GM12878 (cell line): Measurements from ENCODE around the gene LGALS13. TPM values are rescaled to one million over a fixed set of nuclear protein-coding genes. Genes with fewer than 3 reads are reported as not detected.
A peak's percentile ranks its signal among the peaks of the same experiment; 100 is the strongest.

Experiments
- ATF7 ChIP-seq: fragments of 450-650 bp; IDR thresholded peaks from 2 replicates; pipeline ENCODE4 v1.6.1; 2016; ENCODE audit warnings: low read depth, mild to moderate bottlenecking
- CEBPB ChIP-seq, 2 experiments: fragments of 150-350 bp in 1 of 2; IDR thresholded peaks; 2 replicates each; pipeline ENCODE4 v1.6.1; 2012 to 2014; ENCODE audit warnings: low read depth in 2 of 2, low read length in 2 of 2, borderline replicate concordance in 1 of 2, inconsistent platforms in 1 of 2
- DPF2 ChIP-seq: fragments of 450-650 bp; IDR thresholded peaks from 2 replicates; pipeline ENCODE4 v1.6.1; 2017; ENCODE audit warnings: mild to moderate bottlenecking
- EZH2 ChIP-seq: IDR thresholded peaks from 2 replicates; pipeline ENCODE4 v1.6.1; 2012; ENCODE audit warnings: low read depth, mild to moderate bottlenecking, control low read depth, inconsistent platforms, low read length, borderline replicate concordance; ENCODE audit not compliant: control insufficient read depth
- FOXK2 ChIP-seq: fragments of 450-650 bp; IDR thresholded peaks from 2 replicates; pipeline ENCODE4 v1.6.1; 2017; ENCODE audit warnings: mild to moderate bottlenecking, moderate library complexity
- JUND ChIP-seq: IDR thresholded peaks from 2 replicates; pipeline ENCODE4 v1.6.1; 2012; ENCODE audit warnings: low read depth, mild to moderate bottlenecking, low read length, improper control_type of control experiment, moderate library complexity
- MAX ChIP-seq: IDR thresholded peaks from 2 replicates; pipeline ENCODE4 v1.6.1; 2012; ENCODE audit warnings: low read depth, low read length, improper control_type of control experiment
- MYC ChIP-seq: IDR thresholded peaks from 2 replicates; pipeline ENCODE4 v1.6.1; 2011; ENCODE audit warnings: mild to moderate bottlenecking, low read length, moderate library complexity, inconsistent platforms; ENCODE audit not compliant: insufficient read depth, insufficient replicate concordance, insufficient read length, severe bottlenecking
- NFYB ChIP-seq: IDR thresholded peaks from 2 replicates; pipeline ENCODE4 v1.6.1; 2011; ENCODE audit warnings: low read depth, mild to moderate bottlenecking, low read length, improper control_type of control experiment, moderate library complexity; ENCODE audit not compliant: insufficient read depth
- RB1 ChIP-seq: fragments of 450-650 bp; formaldehyde crosslinking; IDR thresholded peaks from 2 replicates; pipeline ENCODE4 v1.6.1; 2017; ENCODE audit warnings: mild to moderate bottlenecking, borderline replicate concordance
- RFX5 ChIP-seq: IDR thresholded peaks from 2 replicates; pipeline ENCODE4 v1.6.1; 2011; ENCODE audit warnings: low read depth, low read length, improper control_type of control experiment
- RUNX3 ChIP-seq: IDR thresholded peaks from 2 replicates; pipeline ENCODE4 v1.6.1; 2012; ENCODE audit warnings: low read length, inconsistent platforms
- USF2 ChIP-seq: IDR thresholded peaks from 2 replicates; pipeline ENCODE4 v1.6.1; 2011; ENCODE audit warnings: low read depth, low read length, improper control_type of control experiment, borderline replicate concordance
- YY1 ChIP-seq: IDR thresholded peaks from 2 replicates; pipeline ENCODE4 v1.6.1; 2011; ENCODE audit warnings: low read depth, mild to moderate bottlenecking, low read length
- ZBED1 ChIP-seq: IDR thresholded peaks from 2 replicates; pipeline ENCODE4 v1.6.1; 2016; ENCODE audit warnings: borderline replicate concordance
- polyA plus RNA-seq, 11 experiments: library from polyadenylated mRNA; depleted of rRNA in 4 of 11; unstranded in 6 of 11; stranded (reverse) in 5 of 11; fragments of >200 nt; fragmentation: Nextera tagmentation in 4 of 11; fragmentation: Illumina TruSeq in 1 of 11; extraction: Ambion mirVana in 4 of 11; extraction: Trizol in 1 of 11; gene quantifications; 1 replicate in 1 of 11; 2 replicates in 10 of 11; pipeline versions ENCODE4 v1.2.1 to v1.2.3, GENCODE V29; 2011 to 2016; ENCODE audit warnings: inconsistent platforms in 2 of 11, missing spikeins in 2 of 11, low read depth in 1 of 11
- total RNA-seq, 4 experiments: library from RNA; depleted of rRNA in 3 of 4; stranded (reverse); fragments of >200 nt in 3 of 4; fragmentation: Illumina TruSeq in 1 of 4; extraction: Trizol in 1 of 4; gene quantifications; 2 replicates each; pipeline versions ENCODE4 v1.2.1 to v1.2.3, GENCODE V29; 2013 to 2021
- TF ChIP-seq, protein P1 (sequence below): fragments of 150-350 bp; IDR thresholded peaks from 2 replicates; pipeline ENCODE4 v1.6.1; 2014; ENCODE audit warnings: mild to moderate bottlenecking, low read depth, low read length
- TF ChIP-seq, protein P2 (sequence below): IDR thresholded peaks from 2 replicates; pipeline ENCODE4 v1.6.1; 2011; ENCODE audit warnings: mild to moderate bottlenecking, low read depth, low read length, moderate library complexity; ENCODE audit not compliant: insufficient replicate concordance
- TF ChIP-seq, protein P3 (sequence below): fragments of 150-350 bp; IDR thresholded peaks from 2 replicates; pipeline ENCODE4 v1.6.1; 2016; ENCODE audit warnings: low read depth, low read length

The LGALS13 gene
- total and polyA plus RNA-seq, 10 of the 15 experiments (the other 5 are each of a cell fraction or from before 2014, with no cell fraction given): not detected

GRCh38 chr19:39557811-39558623, 44.3 kb upstream of the LGALS13 start (continued):
- TF ChIP-seq JUND: no peak
- TF ChIP-seq FOXK2: no peak
- no peak for TF ChIP-seq DPF2
- no peak for TF ChIP-seq USF2
- TF ChIP-seq RFX5: no peak
- TF ChIP-seq, protein P1, sequence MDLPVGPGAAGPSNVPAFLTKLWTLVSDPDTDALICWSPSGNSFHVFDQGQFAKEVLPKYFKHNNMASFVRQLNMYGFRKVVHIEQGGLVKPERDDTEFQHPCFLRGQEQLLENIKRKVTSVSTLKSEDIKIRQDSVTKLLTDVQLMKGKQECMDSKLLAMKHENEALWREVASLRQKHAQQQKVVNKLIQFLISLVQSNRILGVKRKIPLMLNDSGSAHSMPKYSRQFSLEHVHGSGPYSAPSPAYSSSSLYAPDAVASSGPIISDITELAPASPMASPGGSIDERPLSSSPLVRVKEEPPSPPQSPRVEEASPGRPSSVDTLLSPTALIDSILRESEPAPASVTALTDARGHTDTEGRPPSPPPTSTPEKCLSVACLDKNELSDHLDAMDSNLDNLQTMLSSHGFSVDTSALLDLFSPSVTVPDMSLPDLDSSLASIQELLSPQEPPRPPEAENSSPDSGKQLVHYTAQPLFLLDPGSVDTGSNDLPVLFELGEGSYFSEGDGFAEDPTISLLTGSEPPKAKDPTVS: no peak
- TF ChIP-seq ATF7: peak; percentile 66; the same call in 1 of the 2 replicates
- TF ChIP-seq CEBPB (IDR thresholded peaks at IDR 0.05; ENCODE audit: borderline replicate concordance in 1 of 2, low read depth in 2 of 2, low read length in 2 of 2): no peak
- no peak for TF ChIP-seq MYC
- TF ChIP-seq, protein P2, sequence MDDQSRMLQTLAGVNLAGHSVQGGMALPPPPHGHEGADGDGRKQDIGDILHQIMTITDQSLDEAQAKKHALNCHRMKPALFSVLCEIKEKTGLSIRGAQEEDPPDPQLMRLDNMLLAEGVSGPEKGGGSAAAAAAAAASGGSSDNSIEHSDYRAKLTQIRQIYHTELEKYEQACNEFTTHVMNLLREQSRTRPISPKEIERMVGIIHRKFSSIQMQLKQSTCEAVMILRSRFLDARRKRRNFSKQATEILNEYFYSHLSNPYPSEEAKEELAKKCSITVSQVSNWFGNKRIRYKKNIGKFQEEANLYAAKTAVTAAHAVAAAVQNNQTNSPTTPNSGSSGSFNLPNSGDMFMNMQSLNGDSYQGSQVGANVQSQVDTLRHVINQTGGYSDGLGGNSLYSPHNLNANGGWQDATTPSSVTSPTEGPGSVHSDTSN: peak; percentile 32
- no peak for TF ChIP-seq YY1
- no peak for TF ChIP-seq NFYB
- no peak for TF ChIP-seq MAX
- TF ChIP-seq, protein P3, sequence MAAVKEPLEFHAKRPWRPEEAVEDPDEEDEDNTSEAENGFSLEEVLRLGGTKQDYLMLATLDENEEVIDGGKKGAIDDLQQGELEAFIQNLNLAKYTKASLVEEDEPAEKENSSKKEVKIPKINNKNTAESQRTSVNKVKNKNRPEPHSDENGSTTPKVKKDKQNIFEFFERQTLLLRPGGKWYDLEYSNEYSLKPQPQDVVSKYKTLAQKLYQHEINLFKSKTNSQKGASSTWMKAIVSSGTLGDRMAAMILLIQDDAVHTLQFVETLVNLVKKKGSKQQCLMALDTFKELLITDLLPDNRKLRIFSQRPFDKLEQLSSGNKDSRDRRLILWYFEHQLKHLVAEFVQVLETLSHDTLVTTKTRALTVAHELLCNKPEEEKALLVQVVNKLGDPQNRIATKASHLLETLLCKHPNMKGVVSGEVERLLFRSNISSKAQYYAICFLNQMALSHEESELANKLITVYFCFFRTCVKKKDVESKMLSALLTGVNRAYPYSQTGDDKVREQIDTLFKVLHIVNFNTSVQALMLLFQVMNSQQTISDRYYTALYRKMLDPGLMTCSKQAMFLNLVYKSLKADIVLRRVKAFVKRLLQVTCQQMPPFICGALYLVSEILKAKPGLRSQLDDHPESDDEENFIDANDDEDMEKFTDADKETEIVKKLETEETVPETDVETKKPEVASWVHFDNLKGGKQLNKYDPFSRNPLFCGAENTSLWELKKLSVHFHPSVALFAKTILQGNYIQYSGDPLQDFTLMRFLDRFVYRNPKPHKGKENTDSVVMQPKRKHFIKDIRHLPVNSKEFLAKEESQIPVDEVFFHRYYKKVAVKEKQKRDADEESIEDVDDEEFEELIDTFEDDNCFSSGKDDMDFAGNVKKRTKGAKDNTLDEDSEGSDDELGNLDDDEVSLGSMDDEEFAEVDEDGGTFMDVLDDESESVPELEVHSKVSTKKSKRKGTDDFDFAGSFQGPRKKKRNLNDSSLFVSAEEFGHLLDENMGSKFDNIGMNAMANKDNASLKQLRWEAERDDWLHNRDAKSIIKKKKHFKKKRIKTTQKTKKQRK: no peak
- peak; percentile 47; the same call in 1 of the 2 replicates for TF ChIP-seq RUNX3
- TF ChIP-seq EZH2: no peak
- TF ChIP-seq ZBED1: no peak
- TF ChIP-seq RB1: no peak
